Hematopoietic multipotent progenitor cell treated with erythropoietin and hydrocortisone succinate and interleukin-3 and kit ligand, for 6 days (in vitro differentiated cells): ENCODE measurements around the gene FABP6.

Source experiments
- DNase-seq: peaks from one replicate; pipeline ENCODE4 v3.0.0-alpha.2; 2015

Gene FABP6

GRCh38 chr5:160263326-160263855, 34.1 kb downstream of the FABP6 start:
- no peak for DNase-seq

- DNase-seq = no peak
Measured at GRCh38 chr5:160266044-160266443, 36.7 kb downstream of the FABP6 start.

- no peak for DNase-seq
Measured at GRCh38 chr5:160266752-160267345, 37.5 kb downstream of the FABP6 start.

GRCh38 chr5:160268121-160268520, 38.8 kb downstream of the FABP6 start:
- no peak for DNase-seq

GRCh38 chr5:160269017-160269416, 39.7 kb downstream of the FABP6 start:
- DNase-seq = peak; percentile 60

GRCh38 chr5:160270704-160271103, 41.4 kb downstream of the FABP6 start:
- DNase-seq = no peak

GRCh38 chr5:160271396-160271795, 42.1 kb downstream of the FABP6 start:
- no peak for DNase-seq

- DNase-seq = no peak
Measured at GRCh38 chr5:160271836-160272235, 42.5 kb downstream of the FABP6 start.

- DNase-seq = no peak
Measured at GRCh38 chr5:160272264-160272663, 43.0 kb downstream of the FABP6 start.

- DNase-seq = no peak
Measured at GRCh38 chr5:160272889-160273288, 43.6 kb downstream of the FABP6 start.

- DNase-seq = no peak
Measured at GRCh38 chr5:160274483-160274931, 45.2 kb downstream of the FABP6 start.

GRCh38 chr5:160278343-160278742, 49.0 kb downstream of the FABP6 start:
- DNase-seq = no peak

GRCh38 chr5:160280384-160281095, 51.2 kb downstream of the FABP6 start:
- no peak for DNase-seq

GRCh38 chr5:160281275-160281674, 52.0 kb downstream of the FABP6 start:
- no peak for DNase-seq

GRCh38 chr5:160284291-160284873, 55.1 kb downstream of the FABP6 start:
- DNase-seq = no peak

GRCh38 chr5:160285316-160285715, 56.0 kb downstream of the FABP6 start:
- no peak for DNase-seq

- DNase-seq = no peak
Measured at GRCh38 chr5:160286947-160287346, 57.6 kb downstream of the FABP6 start.

GRCh38 chr5:160287378-160288051, 58.2 kb downstream of the FABP6 start:
- DNase-seq = no peak
